Measurements from ENCODE around the gene ZBTB46.

DNA sequence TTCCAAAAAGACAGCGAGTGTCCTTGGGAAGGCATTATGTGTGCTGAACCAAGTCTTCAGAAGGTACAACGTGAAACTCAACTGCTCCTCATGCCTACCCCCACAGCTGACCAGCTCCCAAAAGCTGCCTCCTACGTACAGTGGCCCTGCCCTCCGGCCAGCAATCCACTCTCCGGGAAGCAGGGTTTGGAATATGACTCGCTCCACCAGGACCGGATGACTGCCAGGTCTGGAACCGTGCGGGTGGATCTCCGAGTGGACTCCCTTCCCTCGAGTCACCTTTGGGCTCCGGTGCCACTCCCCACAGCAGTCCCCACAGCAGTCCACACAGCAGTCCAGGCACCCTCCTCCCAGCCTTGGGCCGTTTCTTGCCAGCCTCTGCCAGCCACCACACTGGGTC, 4.3 kb downstream of the ZBTB46 start:
- TF ChIP-seq ZNF274 (IDR thresholded peaks at IDR 0.05; ENCODE audit: low read length) (no peak), ZNF274 (tag by site-specific recombination; IDR thresholded peaks at IDR 0.05; ENCODE audit: borderline replicate concordance) (no peak), ZNF324 (tag by site-specific recombination; IDR thresholded peaks at IDR 0.05) (no peak), TCF7L2 (IDR thresholded peaks at IDR 0.05; ENCODE audit: borderline replicate concordance, low read depth, low read length) (no peak), ZNF843 (tag by site-specific recombination; IDR thresholded peaks at IDR 0.05) (no peak), ZNF521 (tag by site-specific recombination; IDR thresholded peaks at IDR 0.05) (no peak), ZNF121 (tag by site-specific recombination; IDR thresholded peaks at IDR 0.05) (no peak), RBAK (tag by site-specific recombination; IDR thresholded peaks at IDR 0.05) (no peak), ZNF585B (tag by site-specific recombination; IDR thresholded peaks at IDR 0.05) (no peak), ZBTB21 (tag by site-specific recombination; IDR thresholded peaks at IDR 0.05) (no peak), ZNF600 (tag by site-specific recombination; IDR thresholded peaks at IDR 0.05) (peak; percentile 21; the same call in 1 of the 2 replicates), YY1 (tag by site-specific recombination; IDR thresholded peaks at IDR 0.05) (no peak)
- TF ChIP-seq, protein P1, sequence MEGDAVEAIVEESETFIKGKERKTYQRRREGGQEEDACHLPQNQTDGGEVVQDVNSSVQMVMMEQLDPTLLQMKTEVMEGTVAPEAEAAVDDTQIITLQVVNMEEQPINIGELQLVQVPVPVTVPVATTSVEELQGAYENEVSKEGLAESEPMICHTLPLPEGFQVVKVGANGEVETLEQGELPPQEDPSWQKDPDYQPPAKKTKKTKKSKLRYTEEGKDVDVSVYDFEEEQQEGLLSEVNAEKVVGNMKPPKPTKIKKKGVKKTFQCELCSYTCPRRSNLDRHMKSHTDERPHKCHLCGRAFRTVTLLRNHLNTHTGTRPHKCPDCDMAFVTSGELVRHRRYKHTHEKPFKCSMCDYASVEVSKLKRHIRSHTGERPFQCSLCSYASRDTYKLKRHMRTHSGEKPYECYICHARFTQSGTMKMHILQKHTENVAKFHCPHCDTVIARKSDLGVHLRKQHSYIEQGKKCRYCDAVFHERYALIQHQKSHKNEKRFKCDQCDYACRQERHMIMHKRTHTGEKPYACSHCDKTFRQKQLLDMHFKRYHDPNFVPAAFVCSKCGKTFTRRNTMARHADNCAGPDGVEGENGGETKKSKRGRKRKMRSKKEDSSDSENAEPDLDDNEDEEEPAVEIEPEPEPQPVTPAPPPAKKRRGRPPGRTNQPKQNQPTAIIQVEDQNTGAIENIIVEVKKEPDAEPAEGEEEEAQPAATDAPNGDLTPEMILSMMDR (tag by site-specific recombination; IDR thresholded peaks at IDR 0.05), result no peak
